Peyer's patch (tissue), 4 donors: ENCODE data around the gene AKAP13.

Source experiments
- CTCF ChIP-seq, 6 experiments: fragments of 450-650 bp in 4 of 6; fragments of 200-600 bp in 2 of 6; sonication (generic) in 1 of 6; IDR thresholded peaks; one replicate each; pipeline ENCODE4 v1.5.1; 2017 to 2019; ENCODE audit warnings: antibody characterized with exemption in 6 of 6, mild to moderate bottlenecking in 3 of 6, moderate library complexity in 1 of 6
- POLR2A ChIP-seq, 2 donors: fragments of 450-650 bp; IDR thresholded peaks; one replicate each; pipeline ENCODE4 v1.5.1; 2017; ENCODE audit warnings: antibody characterized with exemption in 2 of 2, mild to moderate bottlenecking in 2 of 2, moderate library complexity in 2 of 2

GRCh38 chr15:85523530-85523929 lies 143.1 kb downstream of the AKAP13 start:
- TF ChIP-seq POLR2A (IDR thresholded peaks at IDR 0.05) (no peak), CTCF (IDR thresholded peaks at IDR 0.05) (no peak)
